ENCODE results near the gene MAL.

Gene MAL

GRCh38 chr2:95061601-95062183, 36.2 kb downstream of the MAL start:
- DNase-seq (ENCODE audit: low read depth in 2 of 2) = no peak

GRCh38 chr2:95062242-95063085, 37.0 kb downstream of the MAL start:
- no peak for DNase-seq (ENCODE audit: low read depth in 2 of 2)

- no peak for DNase-seq (ENCODE audit: low read depth in 2 of 2)
Measured at GRCh38 chr2:95063086-95063958, 37.8 kb downstream of the MAL start.

- no peak for DNase-seq (ENCODE audit: low read depth in 2 of 2)
Measured at GRCh38 chr2:95068256-95068655, 42.7 kb downstream of the MAL start.

GRCh38 chr2:95069465-95069864, 44.0 kb downstream of the MAL start:
- no peak for DNase-seq (ENCODE audit: low read depth in 2 of 2)

- no peak for DNase-seq (ENCODE audit: low read depth in 2 of 2)
Measured at GRCh38 chr2:95071856-95072255, 46.3 kb downstream of the MAL start.

GRCh38 chr2:95072424-95072823, 46.9 kb downstream of the MAL start:
- DNase-seq (ENCODE audit: low read depth in 2 of 2) = no peak

- DNase-seq (ENCODE audit: low read depth in 2 of 2) = no peak
Measured at GRCh38 chr2:95073856-95074662, 48.6 kb downstream of the MAL start.

- peak in 1 of 2 donors; percentile 54 for DNase-seq (ENCODE audit: low read depth in 2 of 2)
Measured at GRCh38 chr2:95074663-95075439, 49.3 kb downstream of the MAL start.

- DNase-seq (ENCODE audit: low read depth in 2 of 2) = no peak
Measured at GRCh38 chr2:95075440-95076132, 50.1 kb downstream of the MAL start.

- DNase-seq (ENCODE audit: low read depth in 2 of 2) = peak; percentile 84 to 87
Measured at GRCh38 chr2:95076705-95077529, 51.4 kb downstream of the MAL start.

- no peak for DNase-seq (ENCODE audit: low read depth in 2 of 2)
Measured at GRCh38 chr2:95077530-95077825, 52.0 kb downstream of the MAL start.

- DNase-seq (ENCODE audit: low read depth in 2 of 2) = no peak
Measured at GRCh38 chr2:95077861-95078603, 52.5 kb downstream of the MAL start.

GRCh38 chr2:95079199-95079683, 53.7 kb downstream of the MAL start:
- no peak for DNase-seq (ENCODE audit: low read depth in 2 of 2)

- no peak for DNase-seq (ENCODE audit: low read depth in 2 of 2)
Measured at GRCh38 chr2:95082477-95082876, 57.0 kb downstream of the MAL start.

GRCh38 chr2:95086017-95086416, 60.5 kb downstream of the MAL start:
- DNase-seq (ENCODE audit: low read depth in 2 of 2) = no peak

- DNase-seq (ENCODE audit: low read depth in 2 of 2) = no peak
Measured at GRCh38 chr2:95087379-95087778, 61.9 kb downstream of the MAL start.

GRCh38 chr2:95091885-95092555, 66.5 kb downstream of the MAL start:
- DNase-seq (ENCODE audit: low read depth in 2 of 2) = no peak

All from stimulated activated CD4-positive, alpha-beta T cell treated with anti-CD3 and anti-CD28 coated beads, Interleukin-1b, Interleukin-23, amount 100 ng/mL, for 4 hours (primary cell).